ENCODE data around the gene PAPPA. TPM values are rescaled to one million over a fixed set of nuclear protein-coding genes. Genes with fewer than 3 reads are reported as not detected.

PAPPA gene
- total RNA-seq, 1 donor from 2014 or later: 2.9 TPM

DNA sequence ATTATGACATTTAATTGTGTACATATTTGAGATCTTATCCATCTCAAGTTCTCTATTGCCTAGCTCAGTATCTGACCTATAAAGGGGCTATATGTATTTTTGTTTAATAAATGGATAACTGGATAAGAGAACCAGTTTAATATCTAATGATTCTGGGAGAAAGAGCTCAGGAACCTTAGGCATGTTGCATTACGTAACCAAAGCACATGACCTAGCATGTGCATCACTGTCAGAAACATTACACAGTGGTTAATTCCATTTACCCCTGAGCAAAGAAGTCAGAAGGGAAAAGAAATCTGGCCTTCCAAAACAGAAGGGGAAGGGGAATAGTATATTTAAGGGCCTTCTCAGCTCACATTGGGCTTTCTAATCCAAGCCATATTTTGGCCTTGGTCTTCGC lies 12.3 kb downstream of the PAPPA start:
- Histone ChIP-seq H3K36me3 (no peaks in the 10 kb centered on the region), H3K27ac (no peak overlapping the region), H3K4me1 (no peaks in the 10 kb centered on the region), H3K9me3 (no peaks in the 10 kb centered on the region), H3K27me3 (no peaks in the 10 kb centered on the region), H3K4me3 (no peak overlapping the region)
- intact Hi-C loops (cut with DNase I): no loop called here
- DNase-seq (no peak), ATAC-seq (no peak)
- TF ChIP-seq, protein P1, sequence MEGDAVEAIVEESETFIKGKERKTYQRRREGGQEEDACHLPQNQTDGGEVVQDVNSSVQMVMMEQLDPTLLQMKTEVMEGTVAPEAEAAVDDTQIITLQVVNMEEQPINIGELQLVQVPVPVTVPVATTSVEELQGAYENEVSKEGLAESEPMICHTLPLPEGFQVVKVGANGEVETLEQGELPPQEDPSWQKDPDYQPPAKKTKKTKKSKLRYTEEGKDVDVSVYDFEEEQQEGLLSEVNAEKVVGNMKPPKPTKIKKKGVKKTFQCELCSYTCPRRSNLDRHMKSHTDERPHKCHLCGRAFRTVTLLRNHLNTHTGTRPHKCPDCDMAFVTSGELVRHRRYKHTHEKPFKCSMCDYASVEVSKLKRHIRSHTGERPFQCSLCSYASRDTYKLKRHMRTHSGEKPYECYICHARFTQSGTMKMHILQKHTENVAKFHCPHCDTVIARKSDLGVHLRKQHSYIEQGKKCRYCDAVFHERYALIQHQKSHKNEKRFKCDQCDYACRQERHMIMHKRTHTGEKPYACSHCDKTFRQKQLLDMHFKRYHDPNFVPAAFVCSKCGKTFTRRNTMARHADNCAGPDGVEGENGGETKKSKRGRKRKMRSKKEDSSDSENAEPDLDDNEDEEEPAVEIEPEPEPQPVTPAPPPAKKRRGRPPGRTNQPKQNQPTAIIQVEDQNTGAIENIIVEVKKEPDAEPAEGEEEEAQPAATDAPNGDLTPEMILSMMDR (IDR thresholded peaks at IDR 0.05): no peak

- TF ChIP-seq, protein P1 (IDR thresholded peaks at IDR 0.05): no peak
- Histone ChIP-seq H3K36me3 (no peaks in the 10 kb centered on the region), H3K4me3 (no peak overlapping the region), H3K4me1 (no peaks in the 10 kb centered on the region), H3K27ac (no peak overlapping the region), H3K9me3 (no peaks in the 10 kb centered on the region), H3K27me3 (no peaks in the 10 kb centered on the region)
- no peak for ATAC-seq
- intact Hi-C loops (cut with DNase I): no loop called here
- DNase-seq: no peak
Measured at GRCh38 chr9:116166713-116167112, 13.1 kb downstream of the PAPPA start.

DNA sequence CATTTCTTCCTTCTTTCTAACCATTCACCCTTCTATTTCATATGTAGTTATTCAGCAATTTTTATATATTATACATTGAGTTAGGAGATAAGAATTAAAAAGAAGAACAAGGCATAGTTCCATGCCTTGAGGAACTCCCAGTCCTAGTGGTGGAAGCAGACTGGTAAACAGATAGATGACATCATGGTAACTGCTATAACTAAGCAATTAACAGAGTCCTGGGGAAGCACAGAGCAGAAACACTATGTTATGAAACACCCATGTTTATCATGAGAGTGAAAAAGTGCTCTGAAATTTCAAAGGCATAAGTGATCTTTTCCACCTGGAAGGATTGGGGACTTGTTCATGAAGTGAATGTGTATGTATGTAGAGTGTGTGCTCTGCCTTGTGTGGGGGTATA lies 14.6 kb downstream of the PAPPA start:
- no peaks in the 10 kb centered on the region for H3K9me3 ChIP-seq
- H3K27ac ChIP-seq: no peak overlapping the region
- no peaks in the 10 kb centered on the region for H3K36me3 ChIP-seq
- no peak for ATAC-seq
- no peaks in the 10 kb centered on the region for H3K27me3 ChIP-seq
- TF ChIP-seq, protein P1 (IDR thresholded peaks at IDR 0.05): no peak
- H3K4me3 ChIP-seq: no peak overlapping the region
- DNase-seq: no peak
- no peaks in the 10 kb centered on the region for H3K4me1 ChIP-seq
- intact Hi-C loops (cut with DNase I): no loop called here

GRCh38 chr9:116172216-116172615 lies 18.6 kb downstream of the PAPPA start:
- no peak for ATAC-seq
- H3K4me1 ChIP-seq: no peaks in the 10 kb centered on the region
- H3K27me3 ChIP-seq: no peaks in the 10 kb centered on the region
- no peak overlapping the region for H3K27ac ChIP-seq
- no peaks in the 10 kb centered on the region for H3K36me3 ChIP-seq
- intact Hi-C loops (cut with DNase I): no loop called here
- TF ChIP-seq, protein P1 (IDR thresholded peaks at IDR 0.05): no peak
- H3K9me3 ChIP-seq: no peaks in the 10 kb centered on the region
- H3K4me3 ChIP-seq: no peak overlapping the region
- DNase-seq: no peak

GRCh38 chr9:116174347-116174746 lies 20.8 kb downstream of the PAPPA start:
- Histone ChIP-seq H3K4me1 (no peaks in the 10 kb centered on the region), H3K9me3 (no peaks in the 10 kb centered on the region), H3K27ac (no peak overlapping the region), H3K4me3 (no peak overlapping the region), H3K36me3 (no peaks in the 10 kb centered on the region), H3K27me3 (no peaks in the 10 kb centered on the region)
- DNase-seq (no peak), ATAC-seq (no peak)
- TF ChIP-seq, protein P1 (IDR thresholded peaks at IDR 0.05): no peak
- intact Hi-C loops (cut with DNase I): no loop called here

- Histone ChIP-seq H3K9me3 (no peaks in the 10 kb centered on the region), H3K4me1 (no peaks in the 10 kb centered on the region), H3K36me3 (no peaks in the 10 kb centered on the region), H3K27ac (no peak overlapping the region), H3K27me3 (no peaks in the 10 kb centered on the region), H3K4me3 (no peak overlapping the region)
- TF ChIP-seq, protein P1 (IDR thresholded peaks at IDR 0.05): no peak
- no peak for DNase-seq
- ATAC-seq: no peak
- intact Hi-C loops (cut with DNase I): no loop called here
Measured at GRCh38 chr9:116175614-116176013, 22.0 kb downstream of the PAPPA start.

All from upper lobe of right lung (tissue), 1 donor.